Keratinocyte (primary cell): ENCODE data around the gene EXT2.

Experiments
- CTCF ChIP-seq, 3 experiments: IDR thresholded peaks in 1 of 3; conservative IDR thresholded peaks in 1 of 3; optimal IDR thresholded peaks in 1 of 3; 2 replicates in 2 of 3; 3 replicates in 1 of 3; pipeline versions ENCODE3 to v1.5.1; 2011; ENCODE audit warnings: low read length in 3 of 3, mild to moderate bottlenecking in 3 of 3, moderate library complexity in 2 of 3, control low read depth in 1 of 3, inconsistent platforms in 1 of 3; ENCODE audit not compliant: insufficient read depth in 2 of 3; ENCODE audit errors: extremely low read depth in 1 of 3
- EZH2 ChIP-seq: IDR thresholded peaks from one replicate; pipeline ENCODE4 v1.6.1; 2012; ENCODE audit warnings: inconsistent platforms, mild to moderate bottlenecking, low read length, moderate library complexity

GRCh38 chr11:44180107-44180506, 84.6 kb downstream of the EXT2 start:
- TF ChIP-seq EZH2 = no peak
- no peak for TF ChIP-seq CTCF (optimal IDR thresholded peaks at IDR 0.05 in 1 of 3, IDR thresholded peaks at IDR 0.05 in 1 of 3, conservative IDR thresholded peaks at IDR 0.05 in 1 of 3; ENCODE audit: extremely low read depth in 1 of 3, insufficient read depth in 2 of 3, low read length in 3 of 3)
